ENCODE measurements around the gene LSM10.

LSM10 gene

GRCh38 chr1:36349241-36349671, 48.5 kb downstream of the LSM10 start:
- H3K4me3 ChIP-seq (ENCODE audit: low read length), result no peak overlapping the region
- peaks cover 44% of the 10 kb centered on the region for H3K4me1 ChIP-seq (ENCODE audit: control insufficient read depth, insufficient read depth, low read length)
- H3K27me3 ChIP-seq (replicated peaks; ENCODE audit: control insufficient read depth, insufficient read depth, low read length), result no peaks in the 10 kb centered on the region
- H3K9me3 ChIP-seq (ENCODE audit: control insufficient read depth, low read length), result no peaks in the 10 kb centered on the region
- peak overlapping the region; percentile 75 for H3K9ac ChIP-seq (ENCODE audit: low read length)
- DNase-seq (ENCODE audit: low read depth), result peak; percentile 45
- peaks cover 53% of the 10 kb centered on the region for H3K36me3 ChIP-seq (ENCODE audit: control insufficient read depth, insufficient read depth, low read length, severe bottlenecking)

GRCh38 chr1:36346741-36347370, 50.9 kb downstream of the LSM10 start:
- peaks cover 49% of the 10 kb centered on the region for H3K36me3 ChIP-seq (ENCODE audit: control insufficient read depth, insufficient read depth, low read length, severe bottlenecking)
- H3K9ac ChIP-seq (ENCODE audit: low read length), result no peak overlapping the region
- DNase-seq (ENCODE audit: low read depth), result no peak
- H3K4me3 ChIP-seq (ENCODE audit: low read length), result no peak overlapping the region
- no peaks in the 10 kb centered on the region for H3K27me3 ChIP-seq (replicated peaks; ENCODE audit: control insufficient read depth, insufficient read depth, low read length)
- no peaks in the 10 kb centered on the region for H3K9me3 ChIP-seq (ENCODE audit: control insufficient read depth, low read length)
- H3K4me1 ChIP-seq (ENCODE audit: control insufficient read depth, insufficient read depth, low read length), result peaks cover 46% of the 10 kb centered on the region

- Histone ChIP-seq H3K4me1 (ENCODE audit: control insufficient read depth, insufficient read depth, low read length) (peaks cover 30% of the 10 kb centered on the region), H3K4me3 (ENCODE audit: low read length) (no peak overlapping the region), H3K9me3 (ENCODE audit: control insufficient read depth, low read length) (no peaks in the 10 kb centered on the region), H3K9ac (ENCODE audit: low read length) (no peak overlapping the region), H3K36me3 (ENCODE audit: control insufficient read depth, insufficient read depth, low read length, severe bottlenecking) (peaks cover 63% of the 10 kb centered on the region), H3K27me3 (replicated peaks; ENCODE audit: control insufficient read depth, insufficient read depth, low read length) (no peaks in the 10 kb centered on the region)
- no peak for DNase-seq (ENCODE audit: low read depth)
These were observed 52.4 kb downstream of the LSM10 start for GRCh38 chr1:36345353-36345752.

DNA sequence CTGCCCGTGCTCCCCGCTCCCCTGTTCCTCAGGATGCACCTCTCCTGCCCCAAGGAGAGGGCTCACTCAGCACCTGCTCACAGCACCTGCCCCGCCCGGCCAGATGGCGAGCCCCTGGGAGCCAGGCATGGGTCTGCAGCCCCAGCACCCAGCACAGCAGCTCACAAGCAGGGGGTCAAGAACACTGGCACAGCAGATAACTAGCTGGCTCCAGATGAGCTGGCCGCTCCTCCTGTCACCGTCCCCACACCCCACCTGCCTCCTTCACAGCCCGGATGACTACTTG, 53.4 kb downstream of the LSM10 start:
- Histone ChIP-seq H3K4me1 (ENCODE audit: control insufficient read depth, insufficient read depth, low read length) (peaks cover 20% of the 10 kb centered on the region), H3K9me3 (ENCODE audit: control insufficient read depth, low read length) (no peaks in the 10 kb centered on the region), H3K9ac (ENCODE audit: low read length) (no peak overlapping the region), H3K27me3 (replicated peaks; ENCODE audit: control insufficient read depth, insufficient read depth, low read length) (no peaks in the 10 kb centered on the region), H3K4me3 (ENCODE audit: low read length) (no peak overlapping the region), H3K36me3 (ENCODE audit: control insufficient read depth, insufficient read depth, low read length, severe bottlenecking) (peaks cover 68% of the 10 kb centered on the region)
- DNase-seq (ENCODE audit: low read depth), result no peak

GRCh38 chr1:36343651-36344394, 53.9 kb downstream of the LSM10 start:
- peaks cover 68% of the 10 kb centered on the region for H3K36me3 ChIP-seq (ENCODE audit: control insufficient read depth, insufficient read depth, low read length, severe bottlenecking)
- no peak for DNase-seq (ENCODE audit: low read depth)
- H3K9ac ChIP-seq (ENCODE audit: low read length), result peak overlapping the region; percentile 59
- H3K9me3 ChIP-seq (ENCODE audit: control insufficient read depth, low read length), result no peaks in the 10 kb centered on the region
- H3K4me3 ChIP-seq (ENCODE audit: low read length), result no peak overlapping the region
- peaks cover 16% of the 10 kb centered on the region for H3K4me1 ChIP-seq (ENCODE audit: control insufficient read depth, insufficient read depth, low read length)
- H3K27me3 ChIP-seq (replicated peaks; ENCODE audit: control insufficient read depth, insufficient read depth, low read length), result no peaks in the 10 kb centered on the region

Measured in adipocyte (in vitro differentiated cells).